ENCODE data around the gene PPP4C. TPM values are rescaled to one million over a fixed set of nuclear protein-coding genes. Genes with fewer than 3 reads are reported as not detected.
"Not testable (repeated sequence)": the region's sequence is repeated elsewhere in the genome, so short reads cannot be mapped to it uniquely, and the experiment has no call there.

The PPP4C gene
- polyA plus RNA-seq, 1 donor from 2014 or later: 173 TPM

DNA sequence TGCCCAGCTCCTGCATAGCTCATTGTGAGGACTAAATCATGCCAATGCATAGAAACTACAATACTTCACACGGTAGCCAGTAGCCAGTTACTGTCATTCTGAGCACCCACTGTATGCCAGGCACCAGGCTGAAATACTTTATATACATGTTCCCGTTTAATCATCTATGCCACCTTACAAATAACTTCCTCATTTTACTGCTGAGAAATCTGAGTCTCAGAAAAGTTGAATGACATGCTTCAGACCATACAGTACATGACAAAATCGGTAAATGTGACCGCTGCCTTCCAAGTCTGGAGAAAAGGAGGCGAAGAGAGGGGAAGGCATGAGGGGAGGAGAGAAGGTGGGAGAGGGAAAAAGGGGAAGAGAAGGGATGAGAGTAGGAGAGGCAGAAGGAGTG, 35.6 kb upstream of the PPP4C start:
- no peaks in the 10 kb centered on the region for H4K20me1 ChIP-seq (ENCODE audit: insufficient read depth)
- no peaks in the 10 kb centered on the region for H3K27me3 ChIP-seq (ENCODE audit: insufficient read depth, low read depth, low read length)
- no peaks in the 10 kb centered on the region for H3K9me2 ChIP-seq (ENCODE audit: insufficient read depth, low read length)
- H3K79me2 ChIP-seq (replicated peaks; ENCODE audit: insufficient read depth, low read length): no peaks in the 10 kb centered on the region
- no peak overlapping the region for H3K9ac ChIP-seq (ENCODE audit: low read length)
- no peak overlapping the region for H2AFZ ChIP-seq (ENCODE audit: low read depth, low read length)
- H3K9me3 ChIP-seq (ENCODE audit: low read length): no peaks in the 10 kb centered on the region
- H3K36me3 ChIP-seq (ENCODE audit: insufficient read depth, low read length): no peaks in the 10 kb centered on the region
- H3F3A ChIP-seq (ENCODE audit: insufficient read depth, low read length, poor library complexity, severe bottlenecking): no peaks in the 10 kb centered on the region
- no peak overlapping the region for H3K4me2 ChIP-seq (ENCODE audit: low read length)
- no peak overlapping the region for H3K27ac ChIP-seq (ENCODE audit: low read length)
- TF ChIP-seq, protein P1, sequence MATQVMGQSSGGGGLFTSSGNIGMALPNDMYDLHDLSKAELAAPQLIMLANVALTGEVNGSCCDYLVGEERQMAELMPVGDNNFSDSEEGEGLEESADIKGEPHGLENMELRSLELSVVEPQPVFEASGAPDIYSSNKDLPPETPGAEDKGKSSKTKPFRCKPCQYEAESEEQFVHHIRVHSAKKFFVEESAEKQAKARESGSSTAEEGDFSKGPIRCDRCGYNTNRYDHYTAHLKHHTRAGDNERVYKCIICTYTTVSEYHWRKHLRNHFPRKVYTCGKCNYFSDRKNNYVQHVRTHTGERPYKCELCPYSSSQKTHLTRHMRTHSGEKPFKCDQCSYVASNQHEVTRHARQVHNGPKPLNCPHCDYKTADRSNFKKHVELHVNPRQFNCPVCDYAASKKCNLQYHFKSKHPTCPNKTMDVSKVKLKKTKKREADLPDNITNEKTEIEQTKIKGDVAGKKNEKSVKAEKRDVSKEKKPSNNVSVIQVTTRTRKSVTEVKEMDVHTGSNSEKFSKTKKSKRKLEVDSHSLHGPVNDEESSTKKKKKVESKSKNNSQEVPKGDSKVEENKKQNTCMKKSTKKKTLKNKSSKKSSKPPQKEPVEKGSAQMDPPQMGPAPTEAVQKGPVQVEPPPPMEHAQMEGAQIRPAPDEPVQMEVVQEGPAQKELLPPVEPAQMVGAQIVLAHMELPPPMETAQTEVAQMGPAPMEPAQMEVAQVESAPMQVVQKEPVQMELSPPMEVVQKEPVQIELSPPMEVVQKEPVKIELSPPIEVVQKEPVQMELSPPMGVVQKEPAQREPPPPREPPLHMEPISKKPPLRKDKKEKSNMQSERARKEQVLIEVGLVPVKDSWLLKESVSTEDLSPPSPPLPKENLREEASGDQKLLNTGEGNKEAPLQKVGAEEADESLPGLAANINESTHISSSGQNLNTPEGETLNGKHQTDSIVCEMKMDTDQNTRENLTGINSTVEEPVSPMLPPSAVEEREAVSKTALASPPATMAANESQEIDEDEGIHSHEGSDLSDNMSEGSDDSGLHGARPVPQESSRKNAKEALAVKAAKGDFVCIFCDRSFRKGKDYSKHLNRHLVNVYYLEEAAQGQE (IDR thresholded peaks at IDR 0.05; ENCODE audit: borderline replicate concordance): no peak
- TF ChIP-seq EZH2 (IDR thresholded peaks at IDR 0.05; ENCODE audit: borderline replicate concordance, insufficient read depth, low read length, poor library complexity, severe bottlenecking): no peak
- TF ChIP-seq CTCF (IDR thresholded peaks at IDR 0.05; ENCODE audit: poor library complexity, severe bottlenecking): no peak
- no peak for TF ChIP-seq SMC3 (conservative IDR thresholded peaks at IDR 0.05; ENCODE audit: poor library complexity)
- no peak for TF ChIP-seq EP300 (conservative IDR thresholded peaks at IDR 0.05; ENCODE audit: poor library complexity, severe bottlenecking)
- TF ChIP-seq MXI1 (conservative IDR thresholded peaks at IDR 0.05; ENCODE audit: poor library complexity, severe bottlenecking): no peak
- no peak for TF ChIP-seq RAD21 (conservative IDR thresholded peaks at IDR 0.05)
- no peak for TF ChIP-seq POLR2AphosphoS5 (IDR thresholded peaks at IDR 0.05)
- no peak for TF ChIP-seq TAF1 (IDR thresholded peaks at IDR 0.05; ENCODE audit: low read depth)
- H3K4me3 ChIP-seq (ENCODE audit: low read length): no peak overlapping the region

GRCh38 chr16:30040690-30041089, 35.1 kb upstream of the PPP4C start:
- H3F3A ChIP-seq (ENCODE audit: insufficient read depth, low read length, poor library complexity, severe bottlenecking); H3K4me2 ChIP-seq (ENCODE audit: low read length); H3K9ac ChIP-seq (ENCODE audit: low read length); H3K36me3 ChIP-seq (ENCODE audit: insufficient read depth, low read length); H2AFZ ChIP-seq (ENCODE audit: low read depth, low read length); H4K20me1 ChIP-seq (ENCODE audit: insufficient read depth); H3K9me2 ChIP-seq (ENCODE audit: insufficient read depth, low read length); H3K27me3 ChIP-seq (ENCODE audit: insufficient read depth, low read depth, low read length); H3K9me3 ChIP-seq (ENCODE audit: low read length); H3K27ac ChIP-seq (ENCODE audit: low read length); H3K79me2 ChIP-seq (replicated peaks; ENCODE audit: insufficient read depth, low read length); H3K4me3 ChIP-seq (ENCODE audit: low read length): not testable (repeated sequence)

DNA sequence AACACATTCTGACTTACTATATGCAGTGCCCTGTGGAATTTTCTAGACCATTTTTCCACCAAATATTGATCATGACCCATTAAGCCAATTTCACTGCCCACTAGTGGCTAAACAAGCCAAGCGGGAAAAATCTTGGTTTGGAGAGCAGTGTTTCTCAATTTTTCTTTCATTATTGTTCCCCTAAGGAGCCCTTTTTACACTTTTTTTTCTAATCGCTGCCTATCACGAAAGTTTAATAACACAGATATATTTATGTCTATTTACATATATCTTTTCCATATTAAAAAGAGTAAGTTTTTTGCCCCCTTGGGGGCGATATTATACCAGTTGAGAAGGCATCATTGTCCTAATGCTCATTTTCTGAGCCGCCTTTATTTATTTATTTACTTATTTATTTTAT, 34.0 kb upstream of the PPP4C start:
- no peaks in the 10 kb centered on the region for H3K36me3 ChIP-seq (ENCODE audit: insufficient read depth, low read length)
- no peaks in the 10 kb centered on the region for H4K20me1 ChIP-seq (ENCODE audit: insufficient read depth)
- H2AFZ ChIP-seq (ENCODE audit: low read depth, low read length): no peak overlapping the region
- H3K4me3 ChIP-seq (ENCODE audit: low read length): no peak overlapping the region
- no peak overlapping the region for H3K4me2 ChIP-seq (ENCODE audit: low read length)
- no peaks in the 10 kb centered on the region for H3K27me3 ChIP-seq (ENCODE audit: insufficient read depth, low read depth, low read length)
- no peaks in the 10 kb centered on the region for H3K79me2 ChIP-seq (replicated peaks; ENCODE audit: insufficient read depth, low read length)
- no peak overlapping the region for H3K27ac ChIP-seq (ENCODE audit: low read length)
- H3K9me2 ChIP-seq (ENCODE audit: insufficient read depth, low read length): no peaks in the 10 kb centered on the region
- TF ChIP-seq POLR2AphosphoS5 (IDR thresholded peaks at IDR 0.05) (no peak), CTCF (IDR thresholded peaks at IDR 0.05; ENCODE audit: poor library complexity, severe bottlenecking) (peak; percentile 38), EZH2 (IDR thresholded peaks at IDR 0.05; ENCODE audit: borderline replicate concordance, insufficient read depth, low read length, poor library complexity, severe bottlenecking) (no peak), RAD21 (conservative IDR thresholded peaks at IDR 0.05) (no peak), TAF1 (IDR thresholded peaks at IDR 0.05; ENCODE audit: low read depth) (no peak), SMC3 (conservative IDR thresholded peaks at IDR 0.05; ENCODE audit: poor library complexity) (no peak)
- TF ChIP-seq, protein P1 (IDR thresholded peaks at IDR 0.05; ENCODE audit: borderline replicate concordance): no peak
- H3K9ac ChIP-seq (ENCODE audit: low read length): no peak overlapping the region
- no peaks in the 10 kb centered on the region for H3F3A ChIP-seq (ENCODE audit: insufficient read depth, low read length, poor library complexity, severe bottlenecking)
- H3K9me3 ChIP-seq (ENCODE audit: low read length): no peaks in the 10 kb centered on the region

Measured in neural cell (in vitro differentiated cells).